GM23338 (cell line): ENCODE data around the gene FOXP1. TPM values are rescaled to one million over a fixed set of nuclear protein-coding genes. Genes with fewer than 3 reads are reported as not detected.

Experiments
- ATAC-seq: fragments of 200-7000 bp; cut with Tn5 transposase; 3 replicates; pipeline ENCODE4 v1.9.1; 2020
- DNase-seq: peaks from one replicate; pipeline ENCODE4 v3.0.0-alpha.2; 2015; ENCODE audit warnings: low spot score
- H2AFZ ChIP-seq: fragments of 200-600 bp; sonication (generic); 2 replicates; pipeline ENCODE4 v1.8.0; 2016; ENCODE audit warnings: antibody characterized with exemption, mild to moderate bottlenecking, moderate library complexity
- H3F3A ChIP-seq: fragments of 200-600 bp; sonication (generic); replicated peaks from 2 replicates; pipeline ENCODE4 v1.8.0; 2017; ENCODE audit warnings: antibody characterized with exemption, mixed run types, low read depth
- H3K27ac ChIP-seq: fragments of 200-600 bp; sonication (generic); 2 replicates; pipeline ENCODE4 v1.6.1; 2016; ENCODE audit warnings: low read depth
- H3K27me3 ChIP-seq: fragments of 200-600 bp; sonication (generic); 2 replicates; pipeline ENCODE4 v1.8.0; 2016; ENCODE audit warnings: mild to moderate bottlenecking, mixed run types, moderate library complexity; ENCODE audit not compliant: insufficient read depth
- H3K36me3 ChIP-seq: fragments of 200-600 bp; sonication (generic); 2 replicates; pipeline ENCODE4 v1.8.0; 2016; ENCODE audit warnings: mild to moderate bottlenecking; ENCODE audit not compliant: insufficient read depth
- H3K4me1 ChIP-seq: fragments of 200-600 bp; sonication (generic); 2 replicates; pipeline ENCODE4 v1.8.0; 2016; ENCODE audit warnings: mild to moderate bottlenecking, moderate library complexity; ENCODE audit not compliant: insufficient read depth
- H3K4me2 ChIP-seq: fragments of 200-600 bp; sonication (generic); 2 replicates; pipeline ENCODE4 v1.7.1; 2017; ENCODE audit warnings: mixed run types
- H3K4me3 ChIP-seq: fragments of 200-600 bp; sonication (generic); 2 replicates; pipeline ENCODE4 v1.6.1; 2016; ENCODE audit warnings: mixed run types
- H3K79me2 ChIP-seq: fragments of 200-600 bp; sonication (generic); replicated peaks from 2 replicates; pipeline ENCODE4 v1.8.0; 2017; ENCODE audit warnings: mild to moderate bottlenecking; ENCODE audit not compliant: insufficient read depth
- H3K9me2 ChIP-seq: fragments of 200-600 bp; sonication (generic); 2 replicates; pipeline ENCODE4 v1.8.0; 2017; ENCODE audit not compliant: insufficient read depth
- H4K20me1 ChIP-seq: fragments of 200-600 bp; sonication (generic); replicated peaks from 2 replicates; pipeline ENCODE4 v1.8.0; 2017; ENCODE audit warnings: mild to moderate bottlenecking; ENCODE audit not compliant: insufficient read depth
- H3K27ac Mint-ChIP-seq: 2 replicates; pipeline ENCODE4 v1.8.0; 2020; ENCODE audit warnings: inconsistent platforms, mild to moderate bottlenecking, moderate library complexity, mixed read lengths
- H3K27me3 Mint-ChIP-seq: 3 replicates; pipeline ENCODE4 v1.8.0; 2022; ENCODE audit warnings: low read depth, mild to moderate bottlenecking, moderate library complexity, mixed read lengths, inconsistent platforms; ENCODE audit not compliant: insufficient read depth, poor library complexity
- H3K36me3 Mint-ChIP-seq: 3 replicates; pipeline ENCODE4 v1.8.0; 2021; ENCODE audit warnings: low read depth, mild to moderate bottlenecking, inconsistent platforms, moderate library complexity, mixed read lengths
- H3K4me1 Mint-ChIP-seq: 3 replicates; pipeline ENCODE4 v1.8.0; 2020; ENCODE audit warnings: mild to moderate bottlenecking, inconsistent platforms, mixed read lengths
- H3K4me3 Mint-ChIP-seq: 3 replicates; pipeline ENCODE4 v1.8.0; 2021; ENCODE audit warnings: moderate library complexity, mild to moderate bottlenecking, inconsistent platforms, mixed read lengths
- H3K9me3 Mint-ChIP-seq: 3 replicates; pipeline ENCODE4 v1.8.0; 2020; ENCODE audit warnings: moderate library complexity, mild to moderate bottlenecking, inconsistent platforms, mixed read lengths
- CTCF ChIP-seq, 2 experiments: fragments of 200-600 bp in 1 of 2; sonication (generic) in 1 of 2; conservative IDR thresholded peaks; 2 replicates each; pipeline versions ENCODE4 v1.5.1 to v1.6.1; 2016 to 2017; ENCODE audit warnings: antibody characterized with exemption in 2 of 2, low read depth in 2 of 2, mild to moderate bottlenecking in 2 of 2, moderate library complexity in 1 of 2
- EZH2 ChIP-seq: fragments of 200-600 bp; sonication (generic); IDR thresholded peaks from one replicate; pipeline ENCODE4 v1.8.0; 2017; ENCODE audit warnings: antibody characterized with exemption, mild to moderate bottlenecking, low read depth; ENCODE audit not compliant: unreplicated experiment
- EZH2phosphoT487 ChIP-seq: fragments of 200-600 bp; sonication (generic); IDR thresholded peaks from one replicate; pipeline ENCODE4 v1.8.1; 2018; ENCODE audit warnings: antibody characterized with exemption; ENCODE audit not compliant: unreplicated experiment
- JUNB ChIP-seq: IDR thresholded peaks from one replicate; pipeline ENCODE4 v1.6.1; 2016; ENCODE audit warnings: antibody characterized with exemption; ENCODE audit not compliant: unreplicated experiment
- NANOG ChIP-seq: IDR thresholded peaks from 2 replicates; pipeline ENCODE4 v1.6.1; 2016; ENCODE audit warnings: antibody characterized with exemption, borderline replicate concordance
- REST ChIP-seq: IDR thresholded peaks from one replicate; pipeline ENCODE4 v1.6.1; 2018; ENCODE audit warnings: antibody characterized with exemption; ENCODE audit not compliant: unreplicated experiment
- STAT1 ChIP-seq: IDR thresholded peaks from one replicate; pipeline ENCODE4 v1.6.1; 2016; ENCODE audit warnings: antibody characterized with exemption; ENCODE audit not compliant: unreplicated experiment
- ZNF114 ChIP-seq: fragments of 250-450 bp; sonication (Bioruptor Pico); IDR thresholded peaks from 2 replicates; pipeline ENCODE4 v1.5.0; 2020; ENCODE audit warnings: mild to moderate bottlenecking, moderate library complexity
- ZNF331 ChIP-seq: fragments of 250-450 bp; sonication (Bioruptor Pico); IDR thresholded peaks from 2 replicates; pipeline ENCODE4 v1.5.0; 2020; ENCODE audit warnings: low read depth, mild to moderate bottlenecking, moderate library complexity
- ZNF462 ChIP-seq: fragments of 250-450 bp; sonication (Bioruptor Pico); IDR thresholded peaks from 2 replicates; pipeline ENCODE4 v1.5.0; 2020; ENCODE audit warnings: mild to moderate bottlenecking, moderate library complexity
- polyA plus RNA-seq: library from polyadenylated mRNA; unstranded; fragments of >200 nt; fragmentation: Nextera tagmentation; extraction: Ambion mirVana; gene quantifications from 2 replicates; pipeline ENCODE4 v1.2.1, GENCODE V29; 2016
- total RNA-seq: library from RNA; depleted of rRNA; stranded (reverse); fragments of >200 nt; shearing (Covaris generic); gene quantifications from 2 replicates; pipeline ENCODE4 v1.2.3, GENCODE V29; 2014

The FOXP1 gene
- total and polyA plus RNA-seq, 2 experiments from 2014 or later: 32.9 to 35.5 TPM

- TF ChIP-seq ZNF462: no peak
- TF ChIP-seq CTCF (conservative IDR thresholded peaks at IDR 0.05; ENCODE audit: low read depth in 2 of 2): no peak
Measured at GRCh38 chr3:70916375-70917055, 667.0 kb downstream of the FOXP1 start (continued).

GRCh38 chr3:70914862-70915261 lies 668.7 kb downstream of the FOXP1 start:
- Histone ChIP-seq H3K4me1 (no peaks in the 10 kb centered on the region), H3K36me3 (no peaks in the 10 kb centered on the region), H3K4me2 (no peak overlapping the region), H2AFZ (no peak overlapping the region), H3K9me2 (peaks cover 4% of the 10 kb centered on the region; the same call in 1 of the 2 replicates), H3K27ac (no peak overlapping the region), H3K27me3 (no peaks in the 10 kb centered on the region), H3K4me3 (no peak overlapping the region), H3K79me2 (no peaks in the 10 kb centered on the region), H3F3A (no peaks in the 10 kb centered on the region), H4K20me1 (no peaks in the 10 kb centered on the region)
- H3K27ac Mint-ChIP-seq: no peak overlapping the region
- no peaks in the 10 kb centered on the region for H3K9me3 Mint-ChIP-seq
- H3K27me3 Mint-ChIP-seq: no peaks in the 10 kb centered on the region
- no peak for DNase-seq
- H3K4me3 Mint-ChIP-seq: no peak overlapping the region
- no peaks in the 10 kb centered on the region; the same call in 2 of the 3 replicates for H3K4me1 Mint-ChIP-seq
- ATAC-seq: no peak
- no peaks in the 10 kb centered on the region for H3K36me3 Mint-ChIP-seq
- TF ChIP-seq REST (no peak), EZH2phosphoT487 (no peak), ZNF114 (CRISPR knock-in tag) (no peak), EZH2 (no peak), STAT1 (no peak), JUNB (no peak), ZNF331 (CRISPR knock-in tag) (no peak), NANOG (no peak), CTCF (conservative IDR thresholded peaks at IDR 0.05; ENCODE audit: low read depth in 2 of 2) (no peak)
